ENCODE measurements around the gene SAFB.
"Not testable (repeated sequence)": the region's sequence is repeated elsewhere in the genome, so short reads cannot be mapped to it uniquely, and the experiment has no call there.

Gene SAFB

DNA sequence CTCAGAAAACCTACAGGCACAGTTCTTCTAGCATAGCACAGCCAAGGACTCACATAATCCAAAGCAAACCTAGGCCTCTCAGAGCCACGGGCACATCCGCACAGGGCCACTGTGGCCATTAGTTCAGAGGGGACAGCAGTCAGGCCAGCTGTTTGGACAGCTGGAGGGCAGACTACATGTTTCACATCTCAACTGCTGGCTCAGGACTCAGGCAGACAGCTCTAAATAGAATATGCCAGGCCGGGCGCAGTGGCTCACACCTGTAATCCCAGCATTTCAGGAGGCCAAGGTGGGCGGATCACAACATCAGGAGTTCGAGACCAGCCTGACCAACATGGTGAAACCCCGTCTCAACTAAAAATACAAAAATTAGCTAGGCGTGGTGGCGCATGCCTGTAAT is 27.1 kb upstream of the SAFB start:
- no peak for DNase-seq

- DNase-seq, result no peak
These were observed 22.1 kb upstream of the SAFB start for GRCh38 chr19:5600797-5601196.

- no peak for DNase-seq
These were observed 19.3 kb upstream of the SAFB start for GRCh38 chr19:5603626-5604025.

DNA sequence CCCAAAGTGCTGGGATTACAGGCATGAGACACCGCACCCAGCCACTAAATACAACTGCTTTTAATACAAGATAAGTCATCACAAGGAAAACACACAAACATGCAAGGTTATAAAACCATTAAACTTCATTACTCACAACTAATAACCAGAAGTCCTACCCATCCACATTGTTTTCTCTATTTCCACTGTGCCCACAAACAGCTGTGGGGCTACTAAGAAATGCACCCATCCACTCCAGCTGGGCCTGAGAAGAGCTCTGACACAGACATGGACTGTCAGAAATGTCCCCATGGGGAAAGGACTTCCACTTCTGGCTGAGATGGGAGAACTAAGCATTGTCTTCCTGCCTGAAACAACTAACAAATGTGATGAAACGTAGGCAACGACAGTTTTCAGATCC is 17.5 kb upstream of the SAFB start:
- no peak for DNase-seq

GRCh38 chr19:5607318-5608275 is 15.3 kb upstream of the SAFB start:
- DNase-seq, result no peak

DNA sequence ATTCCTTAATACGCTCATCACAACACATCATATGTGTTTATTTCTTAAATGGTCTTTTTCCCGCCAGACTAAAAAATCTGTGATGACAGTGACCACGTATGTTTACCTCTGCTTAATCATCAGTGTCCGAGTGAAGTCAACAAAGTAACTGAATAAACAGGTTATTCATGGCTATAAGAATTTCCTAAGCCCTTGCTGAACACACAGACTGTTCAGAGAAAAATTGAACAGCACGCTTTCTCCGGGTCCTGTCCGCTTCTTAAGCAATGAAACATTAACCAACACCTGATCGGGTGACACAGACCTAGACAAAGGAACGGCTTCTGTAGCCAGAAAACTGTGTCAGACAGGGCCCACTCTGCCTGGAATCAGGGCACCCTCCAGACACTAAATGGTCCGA is 14.6 kb upstream of the SAFB start:
- DNase-seq, result no peak

- not testable (repeated sequence) for DNase-seq
These were observed 14.1 kb upstream of the SAFB start for GRCh38 chr19:5608766-5609165.

- no peak for DNase-seq
These were observed 12.9 kb upstream of the SAFB start for GRCh38 chr19:5609881-5610448.

- DNase-seq, result no peak
These were observed 9.7 kb upstream of the SAFB start for GRCh38 chr19:5612891-5613865.

DNA sequence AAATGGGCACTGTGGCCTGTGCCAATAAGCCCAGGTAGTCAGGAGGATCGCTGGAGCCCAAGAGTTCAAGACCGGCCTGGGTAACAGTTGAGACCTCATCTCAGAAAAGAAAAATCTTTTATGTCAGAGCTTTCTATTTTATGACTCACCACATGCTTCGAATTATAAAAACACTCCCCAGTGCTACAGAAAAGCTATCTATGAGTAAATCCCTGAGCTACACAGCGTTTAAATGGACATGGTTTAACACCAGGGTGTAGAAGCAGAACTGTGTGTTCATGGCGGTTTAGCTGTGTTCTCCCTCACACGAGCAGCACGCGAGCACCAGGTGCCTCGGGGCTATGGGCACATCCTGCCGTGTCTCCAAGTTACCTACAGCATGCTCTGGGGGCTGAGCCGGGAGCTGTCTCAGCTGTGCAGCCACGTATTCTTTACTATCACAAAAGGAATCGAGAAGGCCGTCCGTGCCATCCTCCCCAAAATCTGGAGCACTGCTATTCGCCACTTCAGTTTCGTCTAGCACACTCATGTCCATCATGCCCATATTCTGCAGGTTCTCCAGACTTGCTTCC is 7.0 kb upstream of the SAFB start:
- no peak for DNase-seq

DNA sequence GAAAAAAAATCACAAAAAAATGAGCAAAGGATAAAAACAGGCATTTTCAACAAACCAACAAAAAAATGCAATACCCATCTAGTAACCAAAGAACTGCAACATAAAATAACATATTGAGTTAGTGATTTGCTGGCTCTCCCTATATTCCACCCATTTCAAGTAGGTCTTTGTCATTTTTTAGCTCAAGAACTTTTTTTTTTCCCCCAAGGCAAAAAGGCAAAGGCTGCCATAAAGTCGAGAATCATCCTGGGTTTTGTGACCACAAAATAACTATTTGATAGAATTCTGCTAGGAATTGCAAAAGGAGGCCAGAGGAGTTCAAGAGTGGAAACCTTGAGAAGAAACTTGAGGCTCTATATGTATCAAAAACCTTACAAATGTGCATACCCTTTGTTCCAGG is 5.8 kb upstream of the SAFB start:
- DNase-seq, result no peak

- no peak for DNase-seq
These were observed 4.3 kb upstream of the SAFB start for GRCh38 chr19:5618591-5618990.

GRCh38 chr19:5619946-5620345 is 2.9 kb upstream of the SAFB start:
- no peak for DNase-seq

DNA sequence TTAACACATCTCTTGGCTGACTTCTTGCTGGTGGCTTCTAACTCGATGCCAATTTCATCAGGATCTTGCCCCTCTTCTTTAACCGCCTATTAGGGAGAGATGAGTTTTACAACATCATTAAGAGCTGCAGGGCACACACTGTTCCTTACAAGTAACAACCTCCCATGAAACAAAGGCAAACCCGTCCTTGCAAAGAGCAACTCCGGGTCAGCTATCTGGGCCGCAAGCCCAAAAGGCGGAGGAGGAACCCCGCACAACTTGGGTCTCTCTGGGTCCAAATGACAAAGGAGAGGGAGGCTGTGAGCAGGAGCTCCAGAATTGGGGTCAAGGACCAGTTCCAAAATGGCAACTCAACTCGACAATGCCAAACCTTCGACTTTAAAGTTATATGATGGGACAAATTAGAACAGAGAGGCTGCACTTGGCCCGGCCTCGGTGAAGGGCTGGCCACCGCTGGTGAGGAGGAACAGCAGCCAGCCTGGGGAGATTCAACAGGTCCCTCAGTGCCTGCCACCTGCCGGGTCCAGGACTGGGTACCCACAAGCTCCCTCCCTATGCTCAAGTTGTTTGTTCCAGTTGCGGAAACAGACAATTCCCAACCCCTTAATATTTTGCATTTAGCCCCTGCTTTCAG is 1.5 kb upstream of the SAFB start:
- no peak for DNase-seq

- no peak for DNase-seq
These were observed 878 bp upstream of the SAFB start for GRCh38 chr19:5621945-5622464.

GRCh38 chr19:5623397-5624017 is 624 bp downstream of the SAFB start:
- DNase-seq, result no peak

DNA sequence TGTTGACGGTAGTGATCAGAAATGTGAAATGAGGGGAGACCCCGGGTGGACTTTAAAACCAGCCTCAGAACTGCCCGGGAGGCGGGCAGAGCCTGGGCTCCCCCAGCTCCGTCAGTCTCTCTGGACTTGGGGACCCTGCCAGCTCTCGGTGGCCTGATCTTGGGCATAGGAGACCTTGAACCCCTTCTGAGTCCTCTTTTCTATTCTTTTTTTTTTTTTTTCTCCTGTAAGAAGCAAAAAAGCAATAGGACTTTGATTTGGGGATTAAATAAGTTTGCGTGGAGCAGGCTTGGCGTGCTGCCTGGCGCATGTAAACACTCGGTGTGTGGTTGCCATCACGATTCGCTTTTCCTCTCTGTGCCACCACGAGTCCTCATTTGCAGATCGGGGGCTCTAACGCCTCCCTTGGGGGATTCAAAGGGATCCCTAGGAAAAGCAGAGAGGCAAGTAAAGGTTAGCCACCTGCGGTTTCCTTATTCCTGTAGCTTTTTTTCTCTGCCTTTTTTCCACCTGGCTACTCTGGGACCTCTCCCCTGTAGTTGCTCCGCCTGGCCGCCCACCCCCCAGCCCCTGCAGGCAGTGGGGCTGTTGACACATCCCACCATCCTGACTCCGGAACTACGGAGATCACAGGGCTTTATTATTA is 1.3 kb downstream of the SAFB start:
- DNase-seq, result no peak

DNA sequence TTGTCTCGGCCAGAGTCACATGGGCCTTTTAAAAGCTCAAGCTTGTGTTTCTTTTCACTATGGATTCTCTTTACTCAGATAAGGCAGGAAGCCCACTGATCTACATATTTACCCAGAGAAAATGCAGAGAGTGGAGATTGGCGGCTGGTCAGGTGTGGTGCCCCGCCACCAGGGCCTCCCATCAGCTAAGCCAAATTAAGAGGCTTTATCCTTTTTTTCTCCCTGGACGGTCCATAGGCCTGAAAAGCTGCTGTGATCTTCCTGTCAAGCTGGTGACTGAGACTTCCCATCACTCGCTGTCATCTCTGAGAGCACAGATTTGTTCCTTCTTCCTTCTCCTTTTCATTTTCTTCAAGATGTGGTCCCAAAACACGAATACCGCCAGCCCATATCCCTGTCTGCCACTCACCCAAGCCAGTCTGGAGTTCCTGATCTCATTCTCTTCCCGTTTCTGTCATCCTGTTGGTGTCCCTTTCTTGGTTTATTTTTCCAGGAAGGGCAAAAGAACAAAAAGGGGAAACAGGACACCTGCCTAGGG is 1.9 kb downstream of the SAFB start:
- no peak for DNase-seq

- DNase-seq, result no peak
These were observed 2.8 kb downstream of the SAFB start for GRCh38 chr19:5625641-5626040.

GRCh38 chr19:5627395-5627904 is 4.6 kb downstream of the SAFB start:
- no peak for DNase-seq

DNA sequence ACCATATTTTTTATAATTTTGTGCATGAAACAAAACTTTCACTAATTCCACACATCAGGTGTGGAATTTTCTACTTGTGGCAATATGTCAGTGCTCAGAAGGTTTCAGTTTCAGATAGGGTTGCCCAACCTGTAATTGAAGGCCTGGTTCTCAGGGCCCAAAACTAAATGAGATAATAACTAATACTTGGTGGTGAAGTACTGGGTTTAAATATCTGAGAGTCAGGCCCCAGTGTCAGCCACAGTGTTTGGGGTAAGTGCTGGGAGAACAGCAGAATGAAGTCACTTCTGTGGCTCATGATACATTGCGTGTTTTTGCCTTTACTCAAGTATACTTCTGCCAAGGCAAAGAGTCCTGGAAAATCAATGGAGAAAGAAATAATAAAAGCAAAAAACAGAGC is 5.6 kb downstream of the SAFB start:
- DNase-seq, result no peak
